ENCODE measurements around the gene EPHA8. TPM values are rescaled to one million over a fixed set of nuclear protein-coding genes. Genes with fewer than 3 reads are reported as not detected.

EPHA8 gene
- polyA plus RNA-seq, 1 of the 3 experiments (the other 2 are of a cell fraction): 0.02 TPM

- no peaks in the 10 kb centered on the region for H3K27me3 ChIP-seq (ENCODE audit: insufficient read depth)
- no peak overlapping the region for H3K9ac ChIP-seq
- no peaks in the 10 kb centered on the region for H3K79me2 ChIP-seq (ENCODE audit: insufficient read depth)
- POLR2A ChIA-PET: no interaction called here
- no peaks in the 10 kb centered on the region for H4K20me1 ChIP-seq (ENCODE audit: insufficient read depth)
- no peaks in the 10 kb centered on the region for H3K36me3 ChIP-seq (replicated peaks in 1 of 2; ENCODE audit: control insufficient read depth in 1 of 2, insufficient read depth in 2 of 2, low read length in 1 of 2)
- H3K4me2 ChIP-seq: no peak overlapping the region
- no peak overlapping the region for H2AFZ ChIP-seq (ENCODE audit: low read depth)
- CTCF ChIA-PET: interaction anchor here (0.6 to 8.9 kb wide), 63 partner anchors 8 to 542 kb away, joined by 3 to 289 read pairs (median 4); partner anchors contain the start of genes WNT4 and ZBTB40
- H3K4me1 ChIP-seq (ENCODE audit: control insufficient read depth in 1 of 2, insufficient read depth in 2 of 2, low read depth in 1 of 2, low read length in 1 of 2): peaks cover 0 to 11% of the 10 kb centered on the region in 2 experiments; a peak in 1 of 4 replicates
- H3K27ac ChIP-seq (ENCODE audit: low read depth in 2 of 2, low read length in 1 of 2): no peak overlapping the region
- 55% methylated on average over 8 of the region's 8 CpGs for WGBS (ENCODE audit: low lambda C conversion rate)
- H3F3A ChIP-seq (replicated peaks; ENCODE audit: insufficient read depth): no peaks in the 10 kb centered on the region
- no peaks in the 10 kb centered on the region for H3K9me2 ChIP-seq
- H3K9me3 ChIP-seq: no peaks in the 10 kb centered on the region
- no peak overlapping the region for H3K4me3 ChIP-seq (ENCODE audit: low read depth in 2 of 2, low read length in 1 of 2)
- DNase-seq: no peak
- TF ChIP-seq POLR2AphosphoS5 (IDR thresholded peaks at IDR 0.05; ENCODE audit: low read depth, low read length) (no peak), TAF1 (IDR thresholded peaks at IDR 0.05; ENCODE audit: borderline replicate concordance, low read depth, low read length) (no peak), FOXM1 (IDR thresholded peaks at IDR 0.05; ENCODE audit: low read depth) (no peak), RCOR1 (IDR thresholded peaks at IDR 0.05; ENCODE audit: low read length) (no peak), NRF1 (IDR thresholded peaks at IDR 0.05; ENCODE audit: low read depth, low read length) (no peak), MEF2A (IDR thresholded peaks at IDR 0.05; ENCODE audit: borderline replicate concordance, low read depth) (no peak), RAD21 (IDR thresholded peaks at IDR 0.05; ENCODE audit: low read length) (no peak)
- TF ChIP-seq, protein P1, sequence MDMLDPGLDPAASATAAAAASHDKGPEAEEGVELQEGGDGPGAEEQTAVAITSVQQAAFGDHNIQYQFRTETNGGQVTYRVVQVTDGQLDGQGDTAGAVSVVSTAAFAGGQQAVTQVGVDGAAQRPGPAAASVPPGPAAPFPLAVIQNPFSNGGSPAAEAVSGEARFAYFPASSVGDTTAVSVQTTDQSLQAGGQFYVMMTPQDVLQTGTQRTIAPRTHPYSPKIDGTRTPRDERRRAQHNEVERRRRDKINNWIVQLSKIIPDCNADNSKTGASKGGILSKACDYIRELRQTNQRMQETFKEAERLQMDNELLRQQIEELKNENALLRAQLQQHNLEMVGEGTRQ (IDR thresholded peaks at IDR 0.05; ENCODE audit: borderline replicate concordance, low read depth, low read length): no peak
- TF ChIP-seq, protein P2, sequence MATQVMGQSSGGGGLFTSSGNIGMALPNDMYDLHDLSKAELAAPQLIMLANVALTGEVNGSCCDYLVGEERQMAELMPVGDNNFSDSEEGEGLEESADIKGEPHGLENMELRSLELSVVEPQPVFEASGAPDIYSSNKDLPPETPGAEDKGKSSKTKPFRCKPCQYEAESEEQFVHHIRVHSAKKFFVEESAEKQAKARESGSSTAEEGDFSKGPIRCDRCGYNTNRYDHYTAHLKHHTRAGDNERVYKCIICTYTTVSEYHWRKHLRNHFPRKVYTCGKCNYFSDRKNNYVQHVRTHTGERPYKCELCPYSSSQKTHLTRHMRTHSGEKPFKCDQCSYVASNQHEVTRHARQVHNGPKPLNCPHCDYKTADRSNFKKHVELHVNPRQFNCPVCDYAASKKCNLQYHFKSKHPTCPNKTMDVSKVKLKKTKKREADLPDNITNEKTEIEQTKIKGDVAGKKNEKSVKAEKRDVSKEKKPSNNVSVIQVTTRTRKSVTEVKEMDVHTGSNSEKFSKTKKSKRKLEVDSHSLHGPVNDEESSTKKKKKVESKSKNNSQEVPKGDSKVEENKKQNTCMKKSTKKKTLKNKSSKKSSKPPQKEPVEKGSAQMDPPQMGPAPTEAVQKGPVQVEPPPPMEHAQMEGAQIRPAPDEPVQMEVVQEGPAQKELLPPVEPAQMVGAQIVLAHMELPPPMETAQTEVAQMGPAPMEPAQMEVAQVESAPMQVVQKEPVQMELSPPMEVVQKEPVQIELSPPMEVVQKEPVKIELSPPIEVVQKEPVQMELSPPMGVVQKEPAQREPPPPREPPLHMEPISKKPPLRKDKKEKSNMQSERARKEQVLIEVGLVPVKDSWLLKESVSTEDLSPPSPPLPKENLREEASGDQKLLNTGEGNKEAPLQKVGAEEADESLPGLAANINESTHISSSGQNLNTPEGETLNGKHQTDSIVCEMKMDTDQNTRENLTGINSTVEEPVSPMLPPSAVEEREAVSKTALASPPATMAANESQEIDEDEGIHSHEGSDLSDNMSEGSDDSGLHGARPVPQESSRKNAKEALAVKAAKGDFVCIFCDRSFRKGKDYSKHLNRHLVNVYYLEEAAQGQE (IDR thresholded peaks at IDR 0.05; ENCODE audit: low read depth, low read length): no peak
- TF ChIP-seq, protein P3, sequence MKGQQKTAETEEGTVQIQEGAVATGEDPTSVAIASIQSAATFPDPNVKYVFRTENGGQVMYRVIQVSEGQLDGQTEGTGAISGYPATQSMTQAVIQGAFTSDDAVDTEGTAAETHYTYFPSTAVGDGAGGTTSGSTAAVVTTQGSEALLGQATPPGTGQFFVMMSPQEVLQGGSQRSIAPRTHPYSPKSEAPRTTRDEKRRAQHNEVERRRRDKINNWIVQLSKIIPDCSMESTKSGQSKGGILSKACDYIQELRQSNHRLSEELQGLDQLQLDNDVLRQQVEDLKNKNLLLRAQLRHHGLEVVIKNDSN (IDR thresholded peaks at IDR 0.05; ENCODE audit: borderline replicate concordance, low read depth): no peak
These were observed 78.0 kb downstream of the EPHA8 start for GRCh38 chr1:22641247-22641646.

Measured in SK-N-SH (cell line).